Lower lobe of right lung (tissue), 2 donors: ENCODE measurements around the gene MLXIPL. TPM values are rescaled to one million over a fixed set of nuclear protein-coding genes. Genes with fewer than 3 reads are reported as not detected.
A peak's percentile ranks its signal among the peaks of the same experiment; 100 is the strongest.
"Not testable (repeated sequence)": the region's sequence is repeated elsewhere in the genome, so short reads cannot be mapped to it uniquely, and the experiment has no call there.

Experiments
- ATAC-seq, 2 donors: fragments of 200-7000 bp; cut with Tn5 transposase; one replicate each; pipeline ENCODE4 v1.9.1; 2020 to 2022; ENCODE audit warnings: mild to moderate bottlenecking in 2 of 2, moderate library complexity in 2 of 2
- DNase-seq: peaks from one replicate; pipeline ENCODE4 v3.0.0-alpha.2; 2020
- H3K27ac ChIP-seq: fragments of 200-600 bp; one replicate; pipeline ENCODE4 v1.8.0; 2022
- H3K27me3 ChIP-seq: fragments of 200-600 bp; one replicate; pipeline ENCODE4 v1.8.0; 2022; ENCODE audit warnings: low read depth
- H3K36me3 ChIP-seq: fragments of 200-600 bp; one replicate; pipeline ENCODE4 v1.8.0; 2022; ENCODE audit warnings: mild to moderate bottlenecking
- H3K4me1 ChIP-seq: fragments of 200-600 bp; one replicate; pipeline ENCODE4 v1.8.0; 2022
- H3K4me3 ChIP-seq: fragments of 200-600 bp; one replicate; pipeline ENCODE4 v1.8.0; 2022; ENCODE audit warnings: mild to moderate bottlenecking
- H3K9me3 ChIP-seq: fragments of 200-600 bp; one replicate; pipeline ENCODE4 v1.8.0; 2022
- intact Hi-C: fragments of 100-400 bp; cut with DNase I; formaldehyde crosslinking; loops from one replicate; pipeline ENCODE4 v1.11.0; 2022
- total RNA-seq: library from RNA; stranded (reverse); fragmentation: NEBNext Ultra II Directional; extraction: Animal tissue kit (Norgen Biotek cat#: 25700); gene quantifications from one replicate; pipeline ENCODE4 v1.2.1, GENCODE V29; 2021
- TF ChIP-seq, protein P1 (sequence below): fragments of 200-600 bp; IDR thresholded peaks from one replicate; pipeline ENCODE4 v1.8.0; 2022; ENCODE audit warnings: antibody characterized with exemption, mild to moderate bottlenecking
- donor health status: DM: no; HTN: yes; CAD: no; lungs with severe emphysema.

Gene MLXIPL
- total RNA-seq, 1 donor from 2014 or later, result 10.7 TPM

DNA sequence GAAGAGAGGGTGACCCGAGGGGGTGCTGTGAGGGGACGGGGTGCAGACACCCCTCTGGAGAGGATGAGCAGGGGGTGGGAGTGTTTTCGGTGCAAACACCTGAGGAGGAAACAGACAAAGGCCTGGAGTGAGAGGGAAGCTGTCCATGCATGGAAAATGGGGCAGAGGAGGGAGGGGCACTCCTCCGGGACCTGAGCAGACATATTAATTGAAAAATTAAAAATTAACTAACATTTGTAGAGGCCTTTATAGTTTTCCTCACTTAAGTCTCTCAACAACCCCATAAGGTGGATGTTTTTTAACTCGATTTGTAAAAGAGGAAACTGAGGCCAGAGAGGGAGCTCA is 44.5 kb upstream of the MLXIPL start:
- TF ChIP-seq, protein P1, sequence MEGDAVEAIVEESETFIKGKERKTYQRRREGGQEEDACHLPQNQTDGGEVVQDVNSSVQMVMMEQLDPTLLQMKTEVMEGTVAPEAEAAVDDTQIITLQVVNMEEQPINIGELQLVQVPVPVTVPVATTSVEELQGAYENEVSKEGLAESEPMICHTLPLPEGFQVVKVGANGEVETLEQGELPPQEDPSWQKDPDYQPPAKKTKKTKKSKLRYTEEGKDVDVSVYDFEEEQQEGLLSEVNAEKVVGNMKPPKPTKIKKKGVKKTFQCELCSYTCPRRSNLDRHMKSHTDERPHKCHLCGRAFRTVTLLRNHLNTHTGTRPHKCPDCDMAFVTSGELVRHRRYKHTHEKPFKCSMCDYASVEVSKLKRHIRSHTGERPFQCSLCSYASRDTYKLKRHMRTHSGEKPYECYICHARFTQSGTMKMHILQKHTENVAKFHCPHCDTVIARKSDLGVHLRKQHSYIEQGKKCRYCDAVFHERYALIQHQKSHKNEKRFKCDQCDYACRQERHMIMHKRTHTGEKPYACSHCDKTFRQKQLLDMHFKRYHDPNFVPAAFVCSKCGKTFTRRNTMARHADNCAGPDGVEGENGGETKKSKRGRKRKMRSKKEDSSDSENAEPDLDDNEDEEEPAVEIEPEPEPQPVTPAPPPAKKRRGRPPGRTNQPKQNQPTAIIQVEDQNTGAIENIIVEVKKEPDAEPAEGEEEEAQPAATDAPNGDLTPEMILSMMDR, result no peak
- ATAC-seq, result no peak
- H3K4me3 ChIP-seq, result peak overlapping the region; percentile 54
- no peak for DNase-seq
- no peak overlapping the region for H3K27ac ChIP-seq
- H3K9me3 ChIP-seq, result no peaks in the 10 kb centered on the region
- no peaks in the 10 kb centered on the region for H3K36me3 ChIP-seq
- H3K27me3 ChIP-seq, result no peaks in the 10 kb centered on the region
- peaks cover 8% of the 10 kb centered on the region for H3K4me1 ChIP-seq
- intact Hi-C loops, result no loop called here

DNA sequence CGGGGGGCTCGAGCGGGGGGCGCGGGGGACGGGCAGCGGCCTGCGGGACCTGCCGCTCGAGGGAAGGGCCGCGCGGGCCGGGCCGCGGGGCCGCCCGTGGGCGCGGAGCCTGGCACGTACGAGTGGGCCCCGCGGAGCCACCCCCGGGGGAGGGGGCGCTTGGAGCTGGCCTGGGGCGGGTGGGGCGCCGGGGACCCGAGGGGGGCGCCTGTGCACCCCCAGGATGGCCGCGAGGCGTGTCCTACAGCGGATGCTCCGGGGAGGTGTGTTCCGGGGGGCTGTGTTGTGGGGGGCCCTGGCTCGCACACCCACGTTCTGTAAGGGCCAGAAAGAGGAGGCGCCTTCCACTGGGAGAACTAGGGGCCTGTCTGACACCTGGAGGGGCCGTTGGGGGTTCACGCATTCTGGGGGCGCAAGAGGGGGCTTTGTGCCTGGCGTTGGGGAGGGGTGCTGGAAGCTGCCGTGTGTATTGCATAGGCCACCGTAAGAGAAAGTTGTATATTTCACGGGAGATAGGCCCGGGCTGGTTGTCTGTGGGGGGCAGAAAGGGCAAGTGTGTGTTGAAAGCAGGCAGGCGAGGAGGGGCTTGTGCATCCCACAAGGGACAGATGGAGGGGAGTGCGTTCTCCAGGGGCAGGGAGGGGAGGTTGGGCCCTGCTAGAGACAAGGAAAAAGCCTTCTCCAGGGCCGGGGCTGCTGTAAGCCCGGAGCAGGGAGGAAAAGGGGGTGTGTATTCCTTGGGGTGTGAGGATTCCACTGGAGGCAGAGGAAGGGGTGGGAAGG is 44.0 kb upstream of the MLXIPL start:
- DNase-seq, result no peak
- no peak for ATAC-seq
- Histone ChIP-seq H3K36me3 (no peaks in the 10 kb centered on the region), H3K27ac (no peak overlapping the region), H3K4me3 (peak overlapping the region; percentile 54), H3K27me3 (no peaks in the 10 kb centered on the region), H3K4me1 (peaks cover 8% of the 10 kb centered on the region), H3K9me3 (no peaks in the 10 kb centered on the region)
- TF ChIP-seq, protein P1, result no peak
- intact Hi-C loops, result no loop called here

DNA sequence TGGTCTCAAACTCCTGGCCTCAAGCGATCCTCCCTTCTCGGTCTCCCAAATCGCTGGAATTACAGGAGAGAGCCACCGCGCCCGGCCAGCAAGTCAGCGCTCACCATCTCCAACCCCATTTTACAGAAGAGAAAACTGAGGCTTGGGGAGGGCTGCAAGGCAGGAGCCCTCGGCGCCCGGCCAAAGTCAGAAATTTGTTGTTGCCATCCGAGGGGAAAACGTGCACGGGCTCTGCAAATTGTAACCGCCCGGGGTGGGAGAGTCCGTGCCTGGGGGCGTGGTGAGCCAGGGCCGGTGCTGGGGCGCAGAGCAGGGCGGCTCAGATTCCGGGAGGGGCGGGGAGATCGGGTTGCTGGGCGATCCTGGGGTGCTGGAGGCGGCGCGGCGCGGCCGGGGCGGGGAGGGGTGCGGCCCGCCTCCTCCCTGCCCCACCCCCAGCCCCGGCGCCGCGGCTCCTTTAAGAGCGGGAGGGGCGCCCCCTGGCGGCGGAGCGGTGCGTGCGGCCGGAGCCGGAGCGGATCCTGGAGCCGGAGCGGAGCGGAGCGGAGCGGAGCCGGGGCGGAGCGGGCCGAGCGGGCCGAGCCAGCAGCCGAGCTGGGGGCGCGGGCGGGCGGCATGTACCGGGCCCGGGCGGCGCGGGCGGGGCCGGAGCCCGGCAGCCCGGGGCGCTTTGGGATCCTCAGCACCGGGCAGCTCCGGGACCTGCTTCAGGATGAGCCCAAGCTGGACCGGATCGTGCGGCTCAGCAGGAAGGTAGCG is 43.2 kb upstream of the MLXIPL start, which contains the start of gene VPS37D:
VPS37D (plus strand) TSS at position 488 of the 759 bp plus-strand sequence; CDS start at position 616, 128 bp downstream.
- DNase-seq, result peak; percentile 94
- H3K9me3 ChIP-seq, result peaks cover 4% of the 10 kb centered on the region
- intact Hi-C loops, result no loop called here
- ATAC-seq, result peak; percentile 97 to 98
- peak within 1 kb of the TSS; percentile 54 for H3K4me3 ChIP-seq
- H3K4me1 ChIP-seq, result peaks cover 8% of the 10 kb centered on the region
- TF ChIP-seq, protein P1, result peak; percentile 62
- H3K36me3 ChIP-seq, result no peaks in the 10 kb centered on the region
- H3K27ac ChIP-seq, result no peak within 1 kb of the TSS
- no peaks in the 10 kb centered on the region for H3K27me3 ChIP-seq

DNA sequence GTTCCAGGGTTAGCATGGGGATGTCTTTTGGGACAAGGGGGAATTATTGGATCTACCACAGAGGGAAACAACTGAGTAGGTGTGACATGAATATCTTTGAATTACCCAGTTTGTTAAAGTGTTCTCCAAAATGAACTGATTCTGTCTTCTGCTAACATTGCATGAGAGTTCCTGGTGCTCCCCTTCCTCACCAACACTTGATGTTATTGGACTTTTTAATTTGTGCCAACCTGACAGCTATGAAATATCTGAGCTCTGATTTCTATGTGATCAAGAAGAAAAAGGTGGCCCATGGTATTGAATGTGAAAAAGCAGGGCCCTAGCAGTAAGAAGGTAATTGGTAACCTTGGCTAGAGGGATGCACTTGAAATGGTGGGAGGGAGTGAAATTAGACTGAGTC is 38.7 kb upstream of the MLXIPL start:
- no peaks in the 10 kb centered on the region for H3K27me3 ChIP-seq
- no peaks in the 10 kb centered on the region for H3K36me3 ChIP-seq
- no peaks in the 10 kb centered on the region for H3K4me1 ChIP-seq
- TF ChIP-seq, protein P1, result no peak
- DNase-seq (no peak), ATAC-seq (no peak)
- H3K27ac ChIP-seq, result no peak overlapping the region
- H3K9me3 ChIP-seq, result peaks cover 4% of the 10 kb centered on the region
- H3K4me3 ChIP-seq, result no peak overlapping the region
- intact Hi-C loops, result no loop called here

DNA sequence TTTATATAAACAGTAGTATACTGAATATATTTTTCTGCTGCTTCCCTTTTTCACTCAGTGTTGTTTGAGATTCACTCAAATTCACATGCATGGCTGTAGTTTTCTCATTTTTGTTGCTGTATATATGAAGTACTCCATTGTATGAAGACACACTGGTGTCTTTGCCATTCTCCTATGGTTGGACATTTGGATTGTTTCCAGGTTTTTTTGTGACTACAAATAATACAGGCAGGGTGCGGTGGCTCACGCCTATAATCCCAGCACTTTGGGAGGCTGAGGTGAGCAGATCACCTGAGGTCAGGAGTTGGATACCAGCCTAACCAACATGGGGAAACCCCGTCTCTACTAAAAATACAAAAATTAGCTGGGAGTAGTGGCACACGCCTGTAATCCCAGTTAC is 36.3 kb upstream of the MLXIPL start:
- H3K4me1 ChIP-seq, intact Hi-C loops, H3K27ac ChIP-seq, ATAC-seq, H3K9me3 ChIP-seq, DNase-seq, H3K4me3 ChIP-seq, H3K27me3 ChIP-seq, H3K36me3 ChIP-seq: not testable (repeated sequence)

DNA sequence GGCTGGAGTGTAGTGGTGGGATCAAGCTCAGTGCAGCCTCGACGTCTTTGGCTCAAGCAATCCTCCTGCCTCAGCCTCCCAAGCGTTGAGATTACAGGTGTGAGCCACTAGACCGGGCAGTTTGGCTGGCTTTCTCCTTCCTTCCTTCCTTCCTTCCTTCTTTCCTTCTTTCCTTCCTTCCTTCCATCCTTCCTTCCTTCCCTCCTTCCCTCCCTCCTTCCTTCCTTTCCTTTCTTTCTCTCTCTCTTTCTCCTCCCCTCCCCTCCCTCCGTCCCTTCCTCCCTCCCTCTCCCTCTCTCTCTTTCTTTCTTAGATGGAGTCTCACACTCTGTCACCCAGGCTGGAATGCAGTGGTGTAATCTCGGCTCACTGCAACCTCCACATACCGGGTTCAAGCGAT is 35.7 kb upstream of the MLXIPL start:
- Histone ChIP-seq H3K27ac (no peak overlapping the region), H3K36me3 (no peaks in the 10 kb centered on the region), H3K4me3 (no peak overlapping the region), H3K27me3 (no peaks in the 10 kb centered on the region), H3K9me3 (peaks cover 4% of the 10 kb centered on the region), H3K4me1 (no peaks in the 10 kb centered on the region)
- no peak for DNase-seq
- ATAC-seq, result no peak
- intact Hi-C loops, result no loop called here
- TF ChIP-seq, protein P1, result no peak

DNA sequence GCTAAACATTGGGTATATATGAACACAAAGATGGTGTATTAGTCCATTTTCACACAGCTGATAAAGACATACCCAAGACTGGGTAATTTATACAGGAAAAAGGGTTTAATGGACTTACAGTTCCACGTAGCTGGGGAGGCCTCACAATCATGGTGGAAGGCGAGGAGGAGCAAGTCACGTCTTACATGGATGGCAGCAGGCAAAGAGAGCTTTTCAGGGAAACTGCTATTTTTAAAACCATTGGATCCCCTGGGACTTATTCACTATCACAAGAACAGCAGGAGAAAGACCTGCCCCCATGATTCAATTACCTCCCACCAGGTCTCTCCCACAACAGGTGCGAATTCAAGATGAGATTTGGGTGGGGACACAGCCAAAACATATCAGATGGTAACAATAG is 31.0 kb upstream of the MLXIPL start:
- ATAC-seq, H3K9me3 ChIP-seq, DNase-seq, H3K4me3 ChIP-seq, intact Hi-C loops, H3K4me1 ChIP-seq, H3K27ac ChIP-seq, H3K36me3 ChIP-seq: not testable (repeated sequence)
- H3K27me3 ChIP-seq, result peaks cover 19% of the 10 kb centered on the region
